GM19467 (cell line): Measurements from ENCODE around the gene SDK2.

Source experiments
- ATAC-seq: cut with Tn5 transposase; IDR thresholded peaks from one replicate; pipeline ENCODE4 v1.9.1; 2021; ENCODE audit warnings: mild to moderate bottlenecking, moderate library complexity; ENCODE audit not compliant: unreplicated experiment

Gene SDK2

GRCh38 chr17:73566905-73567782 is 77.1 kb downstream of the SDK2 start:
- ATAC-seq, result no peak

GRCh38 chr17:73564843-73565242 is 79.4 kb downstream of the SDK2 start:
- no peak for ATAC-seq

GRCh38 chr17:73562896-73563295 is 81.3 kb downstream of the SDK2 start:
- ATAC-seq, result no peak

GRCh38 chr17:73561111-73561510 is 83.1 kb downstream of the SDK2 start:
- no peak for ATAC-seq

GRCh38 chr17:73560661-73561060 is 83.6 kb downstream of the SDK2 start:
- ATAC-seq, result no peak

DNA sequence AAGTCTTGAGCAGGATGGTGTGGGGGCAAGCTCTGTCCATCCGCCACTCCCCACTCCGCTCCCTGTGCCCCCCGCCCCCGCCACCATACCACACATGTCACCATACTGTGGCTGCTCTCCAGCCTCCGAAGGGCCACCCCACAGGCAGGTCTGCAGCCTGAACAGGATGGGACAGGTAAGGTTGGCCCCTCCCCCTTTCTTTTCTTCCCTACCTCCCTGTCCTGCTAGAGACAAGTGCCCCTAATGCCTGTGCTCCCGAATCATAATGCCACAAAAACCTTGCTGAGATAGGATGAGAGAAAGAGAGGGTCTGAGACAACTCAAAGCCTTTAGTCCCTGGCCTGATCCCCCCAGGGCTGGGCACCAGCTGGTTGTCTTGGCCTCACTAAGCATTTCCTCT is 84.7 kb downstream of the SDK2 start:
- ATAC-seq, result no peak

GRCh38 chr17:73555199-73555960 is 88.9 kb downstream of the SDK2 start:
- ATAC-seq, result no peak

- ATAC-seq, result no peak
Measured at GRCh38 chr17:73554498-73554897, 89.7 kb downstream of the SDK2 start.

DNA sequence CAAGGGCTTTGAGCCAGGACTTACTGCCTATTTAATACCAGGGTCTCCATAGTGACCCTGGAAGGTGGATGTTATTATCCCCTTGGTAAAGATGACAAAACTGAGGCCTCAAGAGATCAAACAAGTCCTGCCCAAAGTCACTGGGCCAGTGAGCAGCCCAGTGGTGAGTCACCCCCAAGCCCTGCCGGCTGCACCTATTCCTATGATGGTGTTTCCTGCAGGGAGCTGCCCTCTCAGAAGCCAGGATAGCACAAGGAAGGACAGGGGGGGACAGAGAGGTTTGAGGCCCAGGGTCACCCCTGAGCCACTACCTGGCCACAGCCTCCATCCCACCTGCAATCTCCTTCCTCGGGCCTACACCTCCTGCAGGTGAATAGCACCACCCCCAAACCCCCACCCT is 90.9 kb downstream of the SDK2 start:
- no peak for ATAC-seq

DNA sequence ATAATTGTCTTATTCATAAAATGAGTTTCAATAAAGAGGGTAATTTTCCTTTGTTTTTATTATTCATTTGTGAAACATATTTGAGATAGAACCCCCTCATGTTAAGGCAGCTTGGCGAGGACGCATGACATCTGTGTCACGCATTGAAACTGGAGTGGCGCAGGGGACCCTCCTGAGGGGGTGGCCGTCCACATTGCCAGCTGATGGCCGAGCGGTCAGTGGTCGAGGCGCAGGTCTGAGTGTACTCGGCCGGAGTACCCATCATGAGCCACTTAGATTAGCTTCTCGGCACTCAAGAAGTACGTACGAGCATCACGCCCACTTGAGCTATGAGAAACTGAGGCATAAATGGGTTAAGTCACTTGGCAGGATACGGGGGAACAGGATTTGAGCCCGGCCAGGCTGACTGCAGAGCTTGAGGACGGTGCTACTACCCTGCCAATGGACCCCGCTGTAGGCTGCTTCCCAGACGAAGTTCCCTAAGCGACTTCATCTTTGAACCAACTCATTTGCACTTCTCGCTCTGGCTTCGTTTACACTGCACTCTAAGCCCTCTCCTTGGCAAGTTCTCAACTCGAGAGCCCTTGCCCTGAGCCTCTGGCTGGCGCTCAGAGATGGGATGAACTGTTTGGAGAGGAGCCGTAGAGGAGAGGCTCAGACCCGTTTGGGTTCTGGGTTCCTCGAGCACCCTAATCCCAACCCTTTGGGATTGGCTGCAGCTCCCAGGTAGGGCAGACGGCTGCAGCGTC is 91.8 kb downstream of the SDK2 start:
- ATAC-seq, result no peak

DNA sequence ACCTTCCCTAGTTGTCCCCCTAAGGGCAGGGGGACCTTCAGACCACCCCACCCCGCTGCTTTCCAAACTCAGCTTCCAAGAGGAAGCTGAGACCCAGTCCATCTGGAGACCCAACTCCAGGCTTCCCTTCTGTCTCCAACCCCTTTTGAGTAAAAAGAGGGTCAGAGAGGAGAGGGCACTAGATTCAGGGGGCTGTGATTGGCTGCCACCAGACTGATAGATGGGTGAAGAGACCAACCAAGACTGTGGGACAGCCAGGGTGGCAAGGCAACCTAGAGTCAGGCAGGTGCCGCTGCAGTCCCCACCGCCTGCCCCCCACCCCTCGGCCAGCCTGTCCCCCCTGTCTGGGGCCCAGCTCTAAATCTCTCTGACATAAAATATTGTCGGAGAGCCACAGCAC is 92.5 kb downstream of the SDK2 start:
- no peak for ATAC-seq

GRCh38 chr17:73551144-73551543 is 93.1 kb downstream of the SDK2 start:
- ATAC-seq, result no peak

DNA sequence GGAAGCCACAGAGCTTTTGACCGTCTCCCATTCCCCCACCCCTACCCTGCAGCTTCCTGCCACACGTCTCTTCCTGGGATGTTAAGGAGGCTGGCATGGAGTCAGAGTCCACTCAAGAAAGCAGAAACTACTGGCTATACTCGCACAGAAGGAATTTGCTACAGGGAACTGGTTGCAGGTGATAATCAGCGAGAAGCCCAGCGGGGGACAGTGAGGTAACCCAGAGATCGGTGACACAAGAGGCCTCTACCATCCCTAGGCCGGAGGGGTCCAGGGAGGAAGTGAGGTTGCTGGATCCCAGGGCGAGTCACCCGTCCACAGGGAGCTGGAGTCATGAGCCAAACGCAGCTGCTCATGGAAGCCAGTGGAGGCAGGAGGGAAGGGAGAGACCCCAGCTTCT is 93.7 kb downstream of the SDK2 start:
- no peak for ATAC-seq

DNA sequence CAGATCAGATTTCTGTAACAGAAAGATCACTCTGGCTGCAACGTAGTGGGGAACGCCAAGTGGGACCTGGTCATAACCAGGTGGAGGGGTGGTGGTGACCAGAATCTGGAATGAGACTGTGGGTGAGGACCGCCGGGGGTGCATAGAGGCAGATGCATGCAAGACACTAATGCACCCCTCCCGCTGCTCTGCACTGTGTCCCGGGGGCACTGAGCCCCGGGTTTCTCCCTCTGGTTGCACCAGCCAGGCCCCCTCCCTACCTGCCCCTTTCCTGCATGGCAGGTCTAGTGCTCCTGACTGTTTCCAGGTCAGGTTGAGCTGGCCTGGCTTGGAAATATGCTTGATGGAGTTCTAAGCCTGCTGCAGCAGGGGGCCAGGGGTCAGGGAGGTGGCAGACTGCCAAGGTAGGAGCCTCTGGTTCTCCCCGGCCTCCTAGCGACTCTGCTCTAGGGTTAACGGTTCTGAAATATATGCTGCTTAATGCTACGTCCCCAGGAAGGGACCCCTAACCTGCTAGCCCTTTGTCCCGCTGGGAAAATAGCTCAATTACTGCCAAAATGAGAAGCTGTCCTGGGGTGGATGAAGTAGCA is 94.3 kb downstream of the SDK2 start:
- ATAC-seq, result no peak

GRCh38 chr17:73548620-73549311 is 95.5 kb downstream of the SDK2 start:
- no peak for ATAC-seq

- no peak for ATAC-seq
Measured at GRCh38 chr17:73547790-73548189, 96.5 kb downstream of the SDK2 start.

- no peak for ATAC-seq
Measured at GRCh38 chr17:73546770-73547536, 97.3 kb downstream of the SDK2 start.

DNA sequence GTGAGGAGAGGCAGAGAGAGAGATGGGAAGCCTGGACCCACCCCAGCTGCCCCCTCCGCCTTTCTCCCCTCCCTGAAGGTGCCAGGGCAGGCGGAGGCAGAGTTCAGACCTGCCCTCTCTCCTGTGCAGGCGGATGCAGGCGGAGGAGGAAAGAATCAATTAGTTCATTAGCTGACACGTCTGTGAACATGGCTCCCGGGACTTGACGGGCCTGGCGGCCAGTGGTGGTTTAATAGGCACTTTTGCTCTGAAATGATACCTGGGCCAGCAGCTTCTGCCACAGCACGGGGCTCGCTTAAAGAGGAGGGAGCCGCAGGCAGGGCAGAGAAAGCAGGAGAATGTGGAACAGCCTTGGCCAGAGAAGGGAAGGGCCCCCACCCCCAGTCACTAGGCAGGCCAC is 98.1 kb downstream of the SDK2 start:
- ATAC-seq, result no peak

DNA sequence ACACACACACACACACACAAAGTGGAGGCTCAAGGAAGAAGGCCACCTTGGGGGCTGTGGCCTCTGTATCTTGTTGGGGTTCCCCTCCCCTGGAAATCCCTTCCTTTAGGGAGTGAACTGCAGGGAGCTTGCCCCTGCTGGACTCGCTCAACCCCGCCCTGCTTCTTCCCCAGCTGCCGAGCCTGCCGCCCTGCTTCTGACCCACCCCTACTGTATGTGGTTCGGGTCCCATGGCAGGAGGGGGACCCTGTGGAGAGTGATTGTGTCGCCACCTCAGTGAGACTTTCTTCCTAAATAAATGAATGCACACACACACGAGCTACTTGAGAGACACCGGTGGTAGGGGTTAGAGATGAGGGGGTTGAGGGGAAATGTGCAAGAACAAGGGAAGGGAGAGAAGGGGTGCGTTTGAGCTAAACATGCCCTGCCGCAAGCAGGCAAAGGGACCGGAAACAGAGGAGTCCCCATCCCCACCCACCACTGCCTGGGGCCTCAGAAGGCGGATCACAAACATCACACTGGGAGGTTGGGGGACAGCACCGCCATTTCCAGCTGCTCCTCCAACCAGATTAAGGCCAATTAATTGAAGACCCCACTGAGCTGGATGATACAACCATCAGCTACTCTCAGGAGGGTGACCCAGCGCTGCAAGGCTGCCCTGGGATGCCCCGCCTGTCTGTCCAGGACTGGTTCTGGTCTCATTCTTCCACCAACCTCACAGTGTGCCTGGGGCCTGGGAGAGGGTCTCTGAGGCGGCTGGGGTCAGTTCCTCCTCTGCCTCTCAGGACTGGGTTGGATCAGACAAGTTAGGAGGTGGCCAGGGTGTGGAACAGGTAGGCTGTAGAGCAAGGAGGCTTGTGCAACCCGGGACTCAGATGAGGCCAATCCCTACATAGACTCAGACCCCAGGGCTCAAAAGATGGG is 98.9 kb downstream of the SDK2 start:
- ATAC-seq, result no peak
